Hematopoietic multipotent progenitor cell (in vitro differentiated cells): ENCODE results near the gene GMDS. TPM values are rescaled to one million over a fixed set of nuclear protein-coding genes. Genes with fewer than 3 reads are reported as not detected.

Experiments used
- DNase-seq, 3 donors: peaks; one replicate each; pipeline ENCODE4 v3.0.0-alpha.2; 2011 to 2015; ENCODE audit warnings: low read depth in 2 of 3, low spot score in 2 of 3
- total RNA-seq: library from RNA; depleted of rRNA; stranded (reverse); fragments of >200 nt; gene quantifications from one replicate; pipeline ENCODE4 v1.2.3, GENCODE V29; 2012

Gene GMDS
- total RNA-seq, 1 donor: 12.7 TPM

GRCh38 chr6:2182251-2182650, 63.2 kb downstream of the GMDS start:
- no peak for DNase-seq

- no peak for DNase-seq
Observed at GRCh38 chr6:2181567-2181966, 63.8 kb downstream of the GMDS start.

GRCh38 chr6:2179950-2180349, 65.5 kb downstream of the GMDS start:
- no peak for DNase-seq

- DNase-seq: peak in 2 of 3 donors; percentile 44 to 84
Observed at GRCh38 chr6:2179241-2179640, 66.2 kb downstream of the GMDS start.

- no peak for DNase-seq
Observed at GRCh38 chr6:2178125-2178524, 67.3 kb downstream of the GMDS start.

- no peak for DNase-seq
Observed at GRCh38 chr6:2175825-2176224, 69.6 kb downstream of the GMDS start.

- DNase-seq: no peak
Observed at GRCh38 chr6:2173203-2173961, 72.0 kb downstream of the GMDS start.

GRCh38 chr6:2171728-2172127, 73.7 kb downstream of the GMDS start:
- DNase-seq: no peak

GRCh38 chr6:2168480-2168879, 76.9 kb downstream of the GMDS start:
- no peak for DNase-seq

GRCh38 chr6:2166717-2167116, 78.7 kb downstream of the GMDS start:
- no peak for DNase-seq

GRCh38 chr6:2165286-2165685, 80.1 kb downstream of the GMDS start:
- DNase-seq: no peak

- no peak for DNase-seq
Observed at GRCh38 chr6:2164481-2164880, 80.9 kb downstream of the GMDS start.

- no peak for DNase-seq
Observed at GRCh38 chr6:2162079-2162445, 83.3 kb downstream of the GMDS start.

GRCh38 chr6:2158596-2159271, 86.7 kb downstream of the GMDS start:
- DNase-seq: no peak

- DNase-seq: no peak
Observed at GRCh38 chr6:2157441-2158127, 87.8 kb downstream of the GMDS start.

- DNase-seq: no peak
Observed at GRCh38 chr6:2155206-2155605, 90.2 kb downstream of the GMDS start.

- DNase-seq: no peak
Observed at GRCh38 chr6:2149361-2150006, 95.9 kb downstream of the GMDS start.

- no peak for DNase-seq
Observed at GRCh38 chr6:2148748-2149147, 96.7 kb downstream of the GMDS start.

GRCh38 chr6:2147766-2148448, 97.5 kb downstream of the GMDS start:
- no peak for DNase-seq

GRCh38 chr6:2147261-2147660, 98.1 kb downstream of the GMDS start:
- no peak for DNase-seq

GRCh38 chr6:2144210-2144609, 101.2 kb downstream of the GMDS start:
- no peak for DNase-seq
